Measurements from ENCODE around the gene ELMO1. TPM values are rescaled to one million over a fixed set of nuclear protein-coding genes. Genes with fewer than 3 reads are reported as not detected.
A peak's percentile ranks its signal among the peaks of the same experiment; 100 is the strongest.

Gene ELMO1
- total RNA-seq, 1 donor from 2014 or later, result 151 TPM

- Mint-ChIP-seq H3K4me1 (ENCODE audit: unreplicated experiment) (peaks cover 70% of the 10 kb centered on the region), H3K36me3 (ENCODE audit: low read depth, unreplicated experiment) (peaks cover 25% of the 10 kb centered on the region), H3K27me3 (ENCODE audit: unreplicated experiment) (peaks cover 15% of the 10 kb centered on the region), H3K27ac (ENCODE audit: unreplicated experiment) (no peak overlapping the region), H3K4me3 (ENCODE audit: unreplicated experiment) (no peak overlapping the region), H3K9me3 (ENCODE audit: unreplicated experiment) (no peaks in the 10 kb centered on the region)
- TF ChIP-seq, protein P1, sequence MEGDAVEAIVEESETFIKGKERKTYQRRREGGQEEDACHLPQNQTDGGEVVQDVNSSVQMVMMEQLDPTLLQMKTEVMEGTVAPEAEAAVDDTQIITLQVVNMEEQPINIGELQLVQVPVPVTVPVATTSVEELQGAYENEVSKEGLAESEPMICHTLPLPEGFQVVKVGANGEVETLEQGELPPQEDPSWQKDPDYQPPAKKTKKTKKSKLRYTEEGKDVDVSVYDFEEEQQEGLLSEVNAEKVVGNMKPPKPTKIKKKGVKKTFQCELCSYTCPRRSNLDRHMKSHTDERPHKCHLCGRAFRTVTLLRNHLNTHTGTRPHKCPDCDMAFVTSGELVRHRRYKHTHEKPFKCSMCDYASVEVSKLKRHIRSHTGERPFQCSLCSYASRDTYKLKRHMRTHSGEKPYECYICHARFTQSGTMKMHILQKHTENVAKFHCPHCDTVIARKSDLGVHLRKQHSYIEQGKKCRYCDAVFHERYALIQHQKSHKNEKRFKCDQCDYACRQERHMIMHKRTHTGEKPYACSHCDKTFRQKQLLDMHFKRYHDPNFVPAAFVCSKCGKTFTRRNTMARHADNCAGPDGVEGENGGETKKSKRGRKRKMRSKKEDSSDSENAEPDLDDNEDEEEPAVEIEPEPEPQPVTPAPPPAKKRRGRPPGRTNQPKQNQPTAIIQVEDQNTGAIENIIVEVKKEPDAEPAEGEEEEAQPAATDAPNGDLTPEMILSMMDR (IDR thresholded peaks at IDR 0.05; ENCODE audit: unreplicated experiment), result no peak
- no peak for DNase-seq (ENCODE audit: low spot score)
Observed at GRCh38 chr7:37443627-37444026, 5.0 kb downstream of the ELMO1 start.

DNA sequence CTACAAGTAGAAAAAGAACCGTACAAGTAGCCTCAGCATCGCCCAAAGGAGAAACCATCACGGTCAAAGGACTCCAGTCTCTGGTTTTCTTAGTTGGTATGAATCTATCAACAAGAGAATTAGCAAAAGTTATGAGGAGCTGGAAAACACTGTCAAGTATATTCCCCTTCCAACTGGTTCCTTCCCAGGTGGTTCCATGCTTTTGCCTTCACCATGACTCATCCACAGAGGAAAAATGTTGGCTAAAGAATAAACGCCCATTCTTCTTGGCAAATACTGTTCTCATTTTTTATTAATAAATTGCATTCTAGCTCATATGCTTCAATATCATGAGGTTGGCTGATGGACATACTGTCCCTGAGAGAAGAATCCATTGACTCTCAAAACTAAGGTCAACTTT is 6.4 kb downstream of the ELMO1 start:
- Mint-ChIP-seq H3K27ac (ENCODE audit: unreplicated experiment) (peak overlapping the region; percentile 96), H3K4me3 (ENCODE audit: unreplicated experiment) (no peak overlapping the region), H3K9me3 (ENCODE audit: unreplicated experiment) (no peaks in the 10 kb centered on the region), H3K36me3 (ENCODE audit: low read depth, unreplicated experiment) (peaks cover 25% of the 10 kb centered on the region), H3K4me1 (ENCODE audit: unreplicated experiment) (peaks cover 66% of the 10 kb centered on the region), H3K27me3 (ENCODE audit: unreplicated experiment) (peaks cover 10% of the 10 kb centered on the region)
- DNase-seq (ENCODE audit: low spot score), result no peak
- TF ChIP-seq, protein P1 (IDR thresholded peaks at IDR 0.05; ENCODE audit: unreplicated experiment), result no peak

DNA sequence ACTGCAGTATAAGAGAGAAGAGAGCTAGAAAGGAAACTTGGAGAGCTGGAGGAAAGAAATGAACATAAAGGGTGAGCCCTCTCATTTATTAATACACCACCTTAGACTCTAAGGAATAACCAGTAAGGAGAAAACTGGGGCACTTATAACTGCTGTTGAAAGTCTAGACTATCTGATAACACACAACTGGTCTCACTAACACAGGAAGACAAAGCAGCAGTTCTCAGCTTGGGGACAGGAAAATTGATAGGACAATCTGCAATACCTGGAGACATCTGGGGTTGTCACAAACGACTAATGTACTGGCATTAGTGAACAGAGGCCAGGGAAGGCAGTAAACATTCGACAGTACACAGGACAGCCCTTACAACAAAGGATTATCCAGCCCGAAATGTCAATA is 6.8 kb downstream of the ELMO1 start:
- Mint-ChIP-seq H3K36me3 (ENCODE audit: low read depth, unreplicated experiment) (peaks cover 21% of the 10 kb centered on the region), H3K27me3 (ENCODE audit: unreplicated experiment) (peaks cover 6% of the 10 kb centered on the region), H3K4me1 (ENCODE audit: unreplicated experiment) (peaks cover 62% of the 10 kb centered on the region), H3K4me3 (ENCODE audit: unreplicated experiment) (peak overlapping the region; percentile 22), H3K9me3 (ENCODE audit: unreplicated experiment) (no peaks in the 10 kb centered on the region), H3K27ac (ENCODE audit: unreplicated experiment) (peak overlapping the region; percentile 96)
- no peak for DNase-seq (ENCODE audit: low spot score)
- TF ChIP-seq, protein P1 (IDR thresholded peaks at IDR 0.05; ENCODE audit: unreplicated experiment), result no peak

GRCh38 chr7:37441386-37441760 is 7.3 kb downstream of the ELMO1 start:
- peaks cover 2% of the 10 kb centered on the region for H3K27me3 Mint-ChIP-seq (ENCODE audit: unreplicated experiment)
- H3K4me1 Mint-ChIP-seq (ENCODE audit: unreplicated experiment), result peaks cover 57% of the 10 kb centered on the region
- peak overlapping the region; percentile 22 for H3K4me3 Mint-ChIP-seq (ENCODE audit: unreplicated experiment)
- TF ChIP-seq, protein P1 (IDR thresholded peaks at IDR 0.05; ENCODE audit: unreplicated experiment), result no peak
- H3K36me3 Mint-ChIP-seq (ENCODE audit: low read depth, unreplicated experiment), result peaks cover 17% of the 10 kb centered on the region
- peak overlapping the region; percentile 96 for H3K27ac Mint-ChIP-seq (ENCODE audit: unreplicated experiment)
- no peak for DNase-seq (ENCODE audit: low spot score)
- no peaks in the 10 kb centered on the region for H3K9me3 Mint-ChIP-seq (ENCODE audit: unreplicated experiment)

DNA sequence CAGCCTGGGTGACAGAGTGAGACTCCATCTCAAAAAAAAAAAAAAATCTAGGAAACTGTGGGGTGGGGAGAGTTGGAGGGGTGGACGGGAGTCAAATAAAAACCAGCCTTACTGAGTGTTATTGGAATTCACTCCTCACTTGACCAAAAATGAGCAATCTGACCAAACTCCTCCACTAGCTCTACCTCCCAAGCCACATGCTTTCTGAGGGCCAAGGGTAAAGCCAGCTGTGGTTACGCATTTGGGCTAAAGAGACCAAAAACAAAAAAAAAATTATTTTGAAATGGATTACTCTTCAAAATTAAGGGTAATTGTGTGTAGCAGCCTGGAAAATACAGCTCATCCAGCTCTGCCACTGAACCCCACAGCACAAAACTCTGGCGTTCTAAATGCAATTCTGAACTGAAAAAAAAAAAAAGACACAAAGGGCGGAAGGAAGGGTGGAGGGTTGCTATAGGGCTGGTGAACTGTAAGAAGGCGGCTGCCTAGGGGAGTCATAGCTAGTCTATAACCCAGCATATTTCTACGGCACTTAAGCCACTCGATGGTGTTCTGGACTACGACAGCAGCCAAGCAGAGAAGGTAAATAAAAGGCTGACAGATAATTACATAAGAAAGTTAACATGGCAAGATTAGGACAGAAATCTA is 7.8 kb downstream of the ELMO1 start:
- peak overlapping the region; percentile 17 for H3K4me3 Mint-ChIP-seq (ENCODE audit: unreplicated experiment)
- H3K27ac Mint-ChIP-seq (ENCODE audit: unreplicated experiment), result peak overlapping the region; percentile 96

More for the DNA sequence above, 7.8 kb downstream of the ELMO1 start:
- TF ChIP-seq, protein P1 (IDR thresholded peaks at IDR 0.05; ENCODE audit: unreplicated experiment), result no peak
- no peaks in the 10 kb centered on the region for H3K9me3 Mint-ChIP-seq (ENCODE audit: unreplicated experiment)
- no peaks in the 10 kb centered on the region for H3K27me3 Mint-ChIP-seq (ENCODE audit: unreplicated experiment)
- H3K36me3 Mint-ChIP-seq (ENCODE audit: low read depth, unreplicated experiment), result peaks cover 13% of the 10 kb centered on the region
- DNase-seq (ENCODE audit: low spot score), result no peak
- H3K4me1 Mint-ChIP-seq (ENCODE audit: unreplicated experiment), result peaks cover 53% of the 10 kb centered on the region

Measured in endothelial cell (in vitro differentiated cells).